NCI-H1105 (cell line): ENCODE data around the gene LRP1B.
"Not testable (repeated sequence)": the region's sequence is repeated elsewhere in the genome, so short reads cannot be mapped to it uniquely, and the experiment has no call there.

ENCODE experiments used
- DNase-seq: peaks from one replicate; lab custom pipeline; 2025; lab: John Stamatoyannopoulos, UW

LRP1B gene

DNA sequence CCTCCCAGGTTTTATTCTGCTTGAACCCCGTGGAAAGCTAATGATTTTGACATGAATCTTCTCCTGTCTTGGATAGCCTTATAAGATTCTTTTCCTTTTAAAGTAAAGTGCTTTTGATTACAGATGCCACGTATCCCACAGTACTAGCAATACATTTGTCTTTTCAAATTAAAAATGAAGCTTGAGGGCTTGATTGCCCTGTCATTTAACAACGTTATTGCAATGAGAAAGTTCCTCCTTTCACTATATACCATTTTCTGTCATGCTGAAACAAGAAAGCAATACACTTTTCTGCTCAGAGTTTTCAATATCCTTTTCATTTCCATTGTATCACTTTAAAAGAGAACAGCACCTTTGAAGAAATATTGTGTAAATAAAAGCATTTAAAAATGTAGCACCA lies 814.7 kb downstream of the LRP1B start:
- no peak for DNase-seq

DNA sequence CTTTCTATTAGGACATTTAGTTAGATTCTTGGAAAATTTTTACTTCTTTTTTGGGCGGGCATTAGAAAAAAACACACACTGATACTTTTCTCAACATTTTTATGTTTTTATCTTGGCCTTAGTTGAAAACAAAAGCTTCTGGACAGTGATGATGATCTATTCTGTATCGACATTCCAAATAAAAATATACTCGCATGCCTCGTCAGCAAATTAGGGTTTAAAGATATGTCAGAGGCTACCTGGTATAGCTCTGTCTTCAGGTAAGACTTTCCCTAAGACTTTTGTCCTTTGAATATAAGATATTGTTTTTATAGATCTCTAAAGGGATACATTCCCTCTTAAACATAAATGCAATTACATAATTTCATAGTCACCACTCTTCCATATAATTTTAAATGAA lies 816.8 kb downstream of the LRP1B start:
- DNase-seq = no peak

DNA sequence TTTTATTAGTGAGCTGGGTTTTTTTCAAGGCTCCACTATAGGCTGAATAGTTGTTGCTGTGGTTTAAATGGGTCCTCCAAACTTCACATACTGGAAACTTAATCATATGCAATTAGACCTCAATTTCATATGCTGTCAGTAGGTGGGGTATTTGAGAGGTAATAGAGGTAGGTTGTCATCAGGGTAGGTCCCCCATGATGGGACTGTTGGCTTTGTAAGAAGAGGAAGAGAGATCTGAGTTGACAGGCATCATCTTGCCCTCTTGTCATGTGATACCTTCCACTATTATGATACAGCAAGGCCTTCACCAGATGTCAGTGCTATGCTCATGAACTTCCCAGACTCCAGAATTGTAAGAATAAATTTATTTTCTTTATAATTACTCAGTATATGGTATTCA lies 819.4 kb downstream of the LRP1B start:
- DNase-seq = no peak

DNA sequence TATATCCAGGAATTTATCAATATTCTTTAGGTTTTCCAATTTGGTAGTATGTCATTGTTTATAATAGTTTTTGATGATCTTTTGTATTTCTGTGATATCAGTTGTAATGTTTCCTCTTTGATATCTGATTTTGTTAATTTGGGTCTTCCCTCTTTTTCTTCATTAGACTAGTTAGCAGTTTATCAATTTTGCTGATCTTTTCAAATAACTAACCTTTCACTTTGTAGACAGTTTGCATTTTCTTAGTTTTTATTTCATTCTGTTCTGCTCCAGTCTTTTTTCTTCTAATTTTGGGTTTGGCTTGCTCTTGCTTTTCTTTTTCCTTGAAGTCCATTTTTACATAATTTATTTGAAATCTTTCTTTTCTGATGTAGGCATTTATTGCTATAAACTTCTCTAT lies 824.4 kb downstream of the LRP1B start:
- DNase-seq = no peak

DNA sequence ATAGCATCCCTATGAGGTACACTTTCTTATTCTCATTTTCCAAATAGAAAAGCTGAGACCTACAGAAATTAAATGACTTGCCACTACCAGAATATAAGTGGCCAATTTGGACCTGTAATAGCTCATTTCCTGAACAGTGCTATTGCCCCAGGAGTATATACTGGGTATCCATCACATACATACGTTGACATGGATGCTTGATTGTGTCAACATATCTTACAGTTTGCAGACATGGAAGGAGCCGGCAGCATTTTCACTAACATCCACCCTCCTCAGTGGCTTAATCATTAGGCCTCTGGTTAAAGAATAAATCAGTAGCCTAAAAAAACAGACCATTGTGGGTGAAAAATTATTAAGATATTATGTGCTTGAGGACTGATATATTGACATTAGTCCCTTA lies 829.3 kb downstream of the LRP1B start:
- no peak for DNase-seq

DNA sequence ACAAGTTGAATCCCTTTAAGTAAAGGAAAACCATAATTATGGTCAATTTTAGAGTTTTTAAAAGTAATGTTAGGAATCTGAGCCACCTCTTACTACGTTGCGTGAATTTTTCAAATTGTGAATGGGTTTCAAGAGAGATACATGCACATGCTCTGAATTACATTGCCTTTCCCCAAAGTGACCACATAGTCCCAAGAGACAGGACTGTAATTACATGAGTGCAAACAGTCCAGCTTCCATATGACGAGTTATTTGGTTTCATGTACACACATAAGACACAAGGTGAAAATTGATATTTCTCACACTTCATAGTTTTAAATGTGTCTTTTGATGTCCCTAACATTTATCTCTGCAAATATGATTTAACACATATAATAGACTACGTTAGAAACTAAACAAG lies 850.8 kb downstream of the LRP1B start:
- no peak for DNase-seq

DNA sequence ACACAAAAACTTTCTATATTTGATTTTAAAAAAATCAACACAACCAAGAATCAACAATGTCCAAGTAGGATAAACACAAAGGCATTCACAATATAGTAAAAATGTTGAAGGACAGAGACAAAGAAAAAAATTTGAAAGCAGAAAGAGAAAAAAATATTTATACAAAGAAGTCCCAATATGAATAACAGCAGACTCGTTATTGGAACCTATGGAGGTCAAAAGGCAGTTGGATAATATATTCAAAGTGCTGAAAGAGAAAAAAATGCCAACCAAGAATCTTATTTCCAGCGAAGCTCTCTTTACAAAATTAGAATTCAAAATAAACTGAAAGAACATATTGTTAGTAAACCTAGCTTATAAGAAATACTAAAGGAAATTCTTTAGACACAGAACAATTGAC lies 859.5 kb downstream of the LRP1B start:
- DNase-seq = no peak

DNA sequence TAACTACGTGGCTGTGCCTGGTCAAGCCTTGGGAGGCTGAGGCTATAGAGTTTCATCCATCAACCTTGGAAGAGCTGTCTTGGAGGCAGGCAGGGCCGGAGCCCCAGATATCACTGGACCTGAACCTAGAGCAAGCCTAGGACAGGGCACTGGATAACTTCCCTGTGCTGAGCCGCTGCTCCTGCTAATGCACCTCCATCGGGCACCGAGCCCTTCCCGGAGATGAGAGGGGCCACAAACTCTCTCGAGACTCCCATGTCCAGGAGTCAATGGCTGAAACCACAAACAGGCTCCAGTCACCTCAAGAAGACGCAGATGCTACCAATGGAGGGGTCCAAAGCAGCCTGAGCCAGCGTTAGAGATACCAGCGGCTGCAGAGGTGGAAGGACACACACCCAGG lies 866.0 kb downstream of the LRP1B start:
- no peak for DNase-seq

DNA sequence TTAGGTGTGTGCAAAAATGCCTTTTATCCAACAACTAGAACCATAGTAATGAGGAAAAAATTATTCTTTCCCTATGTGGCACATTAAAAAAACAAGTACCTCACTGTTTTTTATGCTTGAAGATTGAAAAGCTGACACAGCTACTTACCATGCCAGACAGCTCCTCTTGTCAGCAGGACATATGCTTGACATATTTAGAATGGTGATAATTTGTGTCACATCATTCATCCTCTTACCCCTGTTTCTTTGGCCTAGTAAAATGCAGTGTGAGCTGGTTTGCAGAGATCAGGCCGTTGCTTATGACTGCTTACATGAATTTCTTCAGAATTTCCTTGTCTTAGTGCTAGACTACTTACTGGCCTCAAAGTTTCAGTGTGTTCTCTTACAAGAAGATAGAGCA lies 869.9 kb downstream of the LRP1B start:
- no peak for DNase-seq

DNA sequence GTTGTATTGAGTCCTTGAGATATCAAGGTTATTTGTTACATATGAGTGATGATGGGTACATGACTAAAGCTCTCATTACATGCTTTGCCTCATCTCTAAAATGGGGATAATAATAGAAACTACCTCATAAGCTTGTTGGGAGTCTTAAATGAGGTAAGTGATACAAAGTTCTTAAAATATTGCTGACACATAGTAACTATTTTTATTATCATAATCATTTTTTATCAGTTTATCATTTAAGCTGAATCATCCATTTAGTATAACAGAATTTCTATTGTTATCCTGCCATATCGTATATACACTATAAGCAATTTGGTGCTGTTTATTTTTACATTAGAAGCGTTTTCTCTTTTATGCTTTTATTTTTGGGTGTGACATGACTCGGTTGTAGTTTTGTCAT lies 871.1 kb downstream of the LRP1B start:
- no peak for DNase-seq

DNA sequence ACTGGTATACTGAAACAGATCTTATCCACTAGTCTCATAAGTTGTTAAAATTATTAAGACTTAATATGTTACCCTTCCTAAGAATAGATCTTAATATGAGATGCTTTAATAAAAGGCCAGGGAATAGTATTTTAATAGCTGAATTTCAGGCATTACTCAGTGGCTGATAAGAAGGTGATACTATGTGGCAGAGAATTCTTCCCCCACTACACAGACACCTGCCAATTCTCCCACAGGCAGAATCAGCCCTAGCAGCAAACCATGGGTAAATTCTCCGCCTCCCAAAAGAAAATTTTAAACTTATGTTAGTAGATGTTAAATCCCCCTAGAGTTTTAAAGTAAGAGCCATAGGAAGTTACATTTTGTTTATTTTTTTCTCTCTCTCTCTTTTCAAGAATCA lies 888.8 kb downstream of the LRP1B start:
- no peak for DNase-seq

DNA sequence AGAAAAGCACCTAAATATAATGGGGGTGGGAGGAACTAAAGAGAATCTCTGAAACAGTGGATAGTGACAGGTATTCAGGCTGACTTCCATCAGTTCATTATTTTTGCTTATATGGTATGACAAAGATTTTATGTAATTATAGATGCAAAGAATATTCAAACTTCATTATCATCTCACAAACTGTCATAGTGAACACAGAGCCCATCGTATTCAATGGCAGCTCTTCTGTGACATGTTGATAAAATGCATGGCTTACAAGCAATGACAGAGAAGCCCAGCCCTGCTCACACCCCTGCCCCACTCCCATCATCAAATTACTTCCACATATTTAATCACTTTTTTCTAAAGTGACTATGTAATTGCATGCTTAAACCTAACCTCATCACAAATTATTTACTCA lies 904.3 kb downstream of the LRP1B start:
- DNase-seq = no peak

DNA sequence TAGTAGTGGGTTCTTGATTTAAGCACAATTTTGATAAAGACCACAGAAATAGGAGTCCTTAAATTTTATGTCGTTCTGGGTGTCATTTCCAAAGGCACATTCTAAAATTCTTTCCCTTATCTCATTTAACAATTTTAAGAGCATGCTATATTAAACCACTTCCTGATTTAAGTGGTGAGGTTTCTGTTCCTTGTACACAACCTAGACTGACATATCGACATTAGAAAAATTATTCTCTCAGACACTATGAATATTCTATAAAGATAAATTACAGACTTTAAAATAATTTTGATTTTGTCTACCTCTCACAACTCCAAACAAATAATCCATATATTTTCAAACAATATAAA lies 923.8 kb downstream of the LRP1B start:
- no peak for DNase-seq

DNA sequence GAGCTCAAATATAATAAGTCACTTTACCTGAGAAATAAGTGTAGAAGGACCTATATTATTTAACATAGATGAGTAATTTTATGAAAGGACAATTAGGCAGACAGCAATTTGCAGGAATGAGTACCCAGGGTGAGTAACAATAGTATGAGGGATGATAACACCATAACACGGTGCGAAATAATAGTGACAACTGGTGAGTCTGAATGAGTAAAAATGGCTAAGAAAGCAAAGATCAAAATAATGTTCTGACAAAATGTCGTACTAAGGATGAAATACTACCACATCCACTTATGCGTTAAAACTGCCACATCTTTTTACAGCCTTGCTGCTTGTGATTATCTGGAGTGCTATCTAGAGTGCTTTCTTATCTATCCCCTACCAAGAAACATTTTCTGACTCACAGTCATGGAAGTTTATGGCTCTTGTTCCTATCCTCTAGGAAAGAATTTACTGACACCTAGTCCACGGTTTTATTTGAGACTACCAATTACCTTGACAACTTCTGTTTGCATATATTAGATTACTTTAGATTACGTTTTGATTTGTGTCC lies 929.7 kb downstream of the LRP1B start:
- no peak for DNase-seq

DNA sequence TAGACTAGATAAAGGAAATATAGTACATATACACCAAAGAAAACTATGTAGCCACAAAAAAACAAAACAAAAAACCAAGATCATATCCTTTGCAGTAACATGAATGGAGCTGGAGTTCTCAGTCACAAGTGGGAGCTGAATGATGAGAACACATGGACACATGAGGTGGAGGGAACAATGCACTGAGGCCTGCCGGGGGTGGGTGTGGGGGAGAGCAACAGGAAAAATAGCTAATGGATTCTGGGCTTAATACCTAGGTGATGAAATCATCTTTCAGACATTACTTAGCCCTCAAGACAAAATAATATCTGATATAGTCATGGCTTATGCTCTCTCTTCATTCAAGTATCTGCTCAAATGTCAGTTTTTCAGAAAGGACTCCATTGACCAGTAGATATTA lies 930.6 kb downstream of the LRP1B start:
- no peak for DNase-seq

DNA sequence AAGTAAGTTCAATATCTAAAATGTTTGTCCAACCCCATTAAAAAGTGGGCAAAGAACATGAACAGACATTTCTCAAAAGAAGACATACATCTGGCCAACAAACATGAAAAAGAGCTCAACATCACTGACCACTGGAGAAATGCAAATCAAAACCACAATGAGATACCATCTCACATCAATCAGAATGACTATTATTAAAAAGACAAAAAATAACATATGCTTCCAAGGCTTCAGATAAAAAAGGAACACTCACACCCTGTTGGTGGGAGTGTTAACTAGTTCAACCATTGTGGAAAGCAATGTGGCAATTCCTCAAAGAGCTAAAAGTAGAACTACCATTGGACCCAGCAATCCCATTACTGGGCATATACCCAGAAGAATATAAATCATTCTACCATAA lies 931.1 kb downstream of the LRP1B start:
- no peak for DNase-seq

DNA sequence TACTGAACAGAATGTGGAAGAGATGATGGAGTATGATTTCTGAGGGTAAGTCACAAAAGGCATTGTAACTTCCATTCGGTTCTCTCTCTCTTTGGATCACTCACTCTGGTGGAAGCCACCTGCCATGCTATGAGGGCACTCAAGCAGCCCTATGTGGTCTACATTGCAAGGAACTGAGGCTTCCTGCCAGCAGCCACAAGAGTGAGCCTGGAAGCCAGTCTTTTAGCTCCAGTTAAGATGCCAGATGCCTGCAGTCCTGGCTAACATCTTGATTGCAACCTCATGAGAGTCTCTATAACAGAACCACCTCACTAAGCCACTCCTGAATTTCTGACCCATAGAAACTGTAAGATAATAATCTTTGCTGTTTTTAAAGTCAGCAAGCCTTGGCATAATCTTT lies 935.7 kb downstream of the LRP1B start:
- DNase-seq = no peak

DNA sequence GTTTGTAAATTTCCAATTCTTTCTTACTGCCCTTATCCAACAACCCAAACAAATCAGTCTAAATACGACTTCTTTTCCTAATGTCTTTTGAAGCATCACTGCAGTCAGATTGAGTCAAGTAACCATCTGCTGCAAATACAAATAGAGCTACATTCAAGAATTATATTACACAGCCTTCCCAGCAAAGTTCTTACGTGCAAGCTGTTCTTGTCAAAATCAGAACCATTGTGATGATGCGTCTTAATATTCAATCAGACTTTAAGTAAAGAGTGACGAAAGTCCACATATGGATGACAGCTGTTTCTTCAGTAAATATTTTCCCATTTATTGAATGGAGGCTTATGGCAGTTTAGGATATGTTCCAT lies 943.8 kb downstream of the LRP1B start:
- DNase-seq = no peak

DNA sequence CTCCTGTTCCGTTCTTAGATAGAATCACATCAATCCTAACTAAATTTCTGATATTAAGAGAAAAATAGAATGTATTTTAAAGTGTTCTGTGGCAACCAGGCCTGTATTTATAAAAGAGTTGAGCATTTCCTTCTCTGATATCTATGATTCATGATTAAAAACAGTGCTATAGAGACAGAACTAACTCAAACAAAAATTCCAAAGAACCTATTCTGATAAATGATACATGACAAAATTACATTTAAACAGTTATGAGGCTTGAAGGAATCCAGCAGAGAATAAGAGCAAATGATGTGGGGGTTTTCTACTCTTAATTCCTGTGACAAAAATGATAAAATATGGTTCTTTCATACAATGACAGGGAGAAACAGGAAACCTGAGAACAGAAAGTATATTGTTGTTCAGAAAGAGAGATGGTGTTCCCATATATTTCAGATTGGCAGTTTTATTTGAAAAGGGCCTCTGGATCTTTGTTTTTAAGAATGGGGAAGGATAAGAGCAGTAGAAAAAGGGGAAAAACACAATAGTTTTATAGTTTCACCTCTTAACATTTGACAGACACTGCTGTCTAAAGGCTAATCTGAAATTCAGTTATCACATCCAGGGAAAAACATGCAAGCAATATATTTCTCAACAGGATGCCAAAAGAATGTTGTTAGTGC lies 944.3 kb downstream of the LRP1B start:
- no peak for DNase-seq

DNA sequence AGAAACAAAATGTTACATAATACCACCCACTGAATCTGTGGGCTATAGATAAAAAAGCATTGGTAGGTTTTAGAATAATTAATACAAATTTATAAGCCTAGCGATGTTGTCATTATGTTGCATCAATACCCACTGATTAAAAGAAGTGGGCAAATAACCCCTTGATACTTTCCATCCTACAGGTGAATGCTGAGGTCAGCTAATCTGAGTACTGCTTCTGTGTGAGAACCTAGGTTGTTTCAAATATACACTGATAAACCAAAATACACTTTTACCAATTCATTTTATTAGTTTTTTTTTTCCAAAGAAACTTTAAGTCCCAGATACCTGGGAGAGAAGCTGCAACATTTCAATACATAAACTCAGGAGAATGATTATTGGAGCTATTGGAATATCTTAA lies 948.6 kb downstream of the LRP1B start:
- no peak for DNase-seq

DNA sequence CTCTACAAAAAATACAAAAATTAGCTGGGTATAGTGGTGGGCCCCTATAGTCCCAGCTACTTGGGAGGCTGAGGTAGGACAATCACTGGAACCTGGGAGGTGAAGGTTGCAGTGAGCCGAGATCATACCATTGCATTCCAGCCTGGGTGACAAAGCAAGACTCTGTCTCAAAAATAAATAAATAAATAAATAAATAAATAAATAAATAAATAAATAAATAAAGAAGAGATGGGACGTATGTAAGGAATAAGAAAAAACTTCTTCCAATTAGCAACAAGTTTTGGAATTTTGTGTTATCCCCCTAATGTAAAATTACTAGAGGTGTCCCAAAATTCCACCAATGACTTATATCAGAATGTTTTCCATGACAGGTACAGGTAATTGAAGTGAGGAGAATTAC lies 961.7 kb downstream of the LRP1B start:
- DNase-seq = not testable (repeated sequence)

DNA sequence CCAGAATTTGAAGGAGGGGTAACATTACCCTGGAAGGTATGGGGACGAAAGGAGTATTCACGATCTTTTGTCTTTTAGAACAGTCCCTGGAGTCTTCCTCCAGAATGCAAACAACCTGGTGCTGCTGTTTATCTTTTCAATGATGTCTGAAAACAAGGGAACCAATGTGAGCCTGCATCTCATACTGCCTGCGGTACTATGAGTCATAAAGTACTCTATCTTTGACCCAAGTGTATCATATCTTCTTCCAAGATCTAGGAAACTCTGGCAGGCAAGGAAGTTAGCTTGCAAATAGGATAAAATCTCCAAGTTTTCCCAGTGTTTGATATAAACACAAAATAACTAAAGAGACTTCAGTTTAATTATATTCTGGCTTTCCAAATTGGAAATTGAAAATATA lies 968.5 kb downstream of the LRP1B start:
- no peak for DNase-seq

DNA sequence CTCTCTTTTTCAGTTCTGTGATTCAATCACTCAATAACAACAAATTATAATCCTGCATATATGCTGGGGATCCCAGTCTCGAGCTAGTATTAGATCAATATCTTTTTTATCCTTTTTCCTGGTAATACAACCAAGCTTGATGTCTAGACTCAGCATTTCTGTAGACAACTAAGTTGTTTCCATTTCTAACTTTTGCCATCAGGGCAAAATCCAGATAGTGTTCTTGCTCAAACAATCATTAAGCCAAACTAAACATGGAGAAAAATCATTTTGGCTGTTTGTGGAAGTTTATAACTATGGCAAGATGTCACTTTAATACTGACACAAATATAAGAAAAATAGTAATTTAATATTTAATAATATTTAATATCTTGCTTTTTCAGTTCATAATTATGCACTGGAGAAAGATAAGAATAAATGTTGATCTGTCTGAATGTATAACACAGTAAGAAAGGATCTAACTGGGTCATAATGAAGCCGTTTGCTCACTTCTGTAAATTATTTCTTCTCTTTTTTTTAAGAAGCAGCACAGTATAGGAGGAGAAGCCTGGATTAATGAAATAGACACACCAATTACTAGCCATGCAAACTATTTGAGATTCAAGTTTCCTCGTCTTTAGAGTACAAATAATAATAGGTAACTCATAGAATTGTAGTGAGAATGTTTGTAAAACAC lies 979.1 kb downstream of the LRP1B start:
- no peak for DNase-seq

DNA sequence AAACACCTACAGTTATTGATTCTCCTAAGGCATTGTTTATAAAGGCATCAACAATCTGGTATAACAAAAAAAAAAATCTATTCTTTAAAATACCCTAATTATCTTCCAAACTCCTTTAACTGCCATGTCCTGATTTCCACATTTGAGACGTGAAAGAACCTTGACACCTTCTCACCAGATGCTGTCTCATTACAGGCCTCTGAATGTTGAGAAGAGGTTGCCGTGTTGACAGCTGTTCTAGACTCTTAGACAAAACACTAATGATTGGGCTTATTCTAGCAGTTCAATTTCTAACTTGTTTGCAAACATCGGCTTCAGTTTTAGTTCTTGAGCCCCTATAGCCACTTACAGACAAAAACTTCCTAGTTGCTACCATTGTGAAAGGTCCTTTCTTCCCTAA lies 988.8 kb downstream of the LRP1B start:
- DNase-seq = no peak
